ENCODE measurements around the gene FFAR1. TPM values are rescaled to one million over a fixed set of nuclear protein-coding genes. Genes with fewer than 3 reads are reported as not detected.
"Not testable (repeated sequence)": the region's sequence is repeated elsewhere in the genome, so short reads cannot be mapped to it uniquely, and the experiment has no call there.

FFAR1 gene
- total and polyA plus RNA-seq, 2 experiments from 2014 or later: not detected

- TF ChIP-seq, protein P1, sequence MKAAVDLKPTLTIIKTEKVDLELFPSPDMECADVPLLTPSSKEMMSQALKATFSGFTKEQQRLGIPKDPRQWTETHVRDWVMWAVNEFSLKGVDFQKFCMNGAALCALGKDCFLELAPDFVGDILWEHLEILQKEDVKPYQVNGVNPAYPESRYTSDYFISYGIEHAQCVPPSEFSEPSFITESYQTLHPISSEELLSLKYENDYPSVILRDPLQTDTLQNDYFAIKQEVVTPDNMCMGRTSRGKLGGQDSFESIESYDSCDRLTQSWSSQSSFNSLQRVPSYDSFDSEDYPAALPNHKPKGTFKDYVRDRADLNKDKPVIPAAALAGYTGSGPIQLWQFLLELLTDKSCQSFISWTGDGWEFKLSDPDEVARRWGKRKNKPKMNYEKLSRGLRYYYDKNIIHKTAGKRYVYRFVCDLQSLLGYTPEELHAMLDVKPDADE (IDR thresholded peaks at IDR 0.05): no peak
- TF ChIP-seq EZH2phosphoT487 (IDR thresholded peaks at IDR 0.05; ENCODE audit: unreplicated experiment) (no peak), EZH2 (IDR thresholded peaks at IDR 0.05; ENCODE audit: low read depth, unreplicated experiment) (no peak), JUNB (IDR thresholded peaks at IDR 0.05; ENCODE audit: unreplicated experiment) (no peak), ZNF114 (CRISPR knock-in tag; IDR thresholded peaks at IDR 0.05) (no peak)
Measured at GRCh38 chr19:35378356-35378755, 30.7 kb downstream of the FFAR1 start (continued).

DNA sequence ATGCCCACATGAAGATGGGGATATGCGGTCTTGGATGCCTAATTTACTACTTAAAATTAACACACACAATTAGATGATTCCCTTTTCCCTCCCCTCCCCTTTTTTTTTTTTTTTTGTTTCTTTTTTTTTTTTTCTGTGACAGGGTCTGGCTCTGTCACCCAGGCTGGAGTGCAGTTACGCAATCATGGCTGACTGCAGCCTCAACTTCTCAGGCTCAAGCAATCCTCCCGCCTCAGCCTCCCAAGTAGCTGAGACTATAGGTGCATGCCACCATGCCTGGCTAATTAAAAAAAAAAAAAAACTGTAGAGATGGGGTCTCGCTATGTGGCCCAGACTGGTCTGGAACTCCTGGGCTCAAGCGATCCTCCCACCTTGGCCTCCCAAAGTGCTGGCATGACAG is 31.8 kb downstream of the FFAR1 start:
- H3K4me1 ChIP-seq (ENCODE audit: insufficient read depth); H3K27me3 Mint-ChIP-seq (ENCODE audit: insufficient read depth, low read depth, poor library complexity); H3K4me3 Mint-ChIP-seq; H3K27ac Mint-ChIP-seq; H3K27me3 ChIP-seq (ENCODE audit: insufficient read depth); H3K36me3 Mint-ChIP-seq (ENCODE audit: low read depth); H4K20me1 ChIP-seq (replicated peaks; ENCODE audit: insufficient read depth); H3K4me3 ChIP-seq; ATAC-seq; H3K79me2 ChIP-seq (replicated peaks; ENCODE audit: insufficient read depth); H2AFZ ChIP-seq; H3K4me2 ChIP-seq; H3K27ac ChIP-seq (ENCODE audit: low read depth); H3F3A ChIP-seq (replicated peaks; ENCODE audit: low read depth); H3K4me1 Mint-ChIP-seq; DNase-seq (ENCODE audit: low spot score); H3K36me3 ChIP-seq (ENCODE audit: insufficient read depth); H3K9me2 ChIP-seq (ENCODE audit: insufficient read depth): not testable (repeated sequence)
- H3K9me3 Mint-ChIP-seq: peaks cover 45% of the 10 kb centered on the region

DNA sequence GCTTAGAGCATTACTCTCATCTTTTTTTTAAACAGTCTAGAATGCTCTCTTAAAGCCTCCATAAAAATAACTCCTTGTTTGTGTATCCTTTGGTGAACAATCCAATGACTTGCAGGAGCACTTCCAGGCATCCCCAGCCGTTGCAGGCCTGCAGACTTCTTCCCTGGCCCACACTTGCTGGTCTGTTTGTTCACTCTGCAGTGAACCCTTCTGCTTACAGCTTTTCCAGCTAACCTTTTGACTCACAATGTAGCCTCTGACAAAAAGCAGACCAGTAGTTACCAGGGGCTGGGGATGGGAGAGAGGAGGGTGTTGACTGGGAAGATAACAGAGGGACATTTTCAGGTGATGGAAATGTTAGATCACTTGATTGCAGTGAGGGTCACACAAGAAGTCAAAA is 32.3 kb downstream of the FFAR1 start:
- no peak for DNase-seq (ENCODE audit: low spot score)
- Histone ChIP-seq H3K27ac (ENCODE audit: low read depth) (no peak overlapping the region), H3K36me3 (ENCODE audit: insufficient read depth) (no peaks in the 10 kb centered on the region), H3K4me1 (ENCODE audit: insufficient read depth) (peaks cover 6% of the 10 kb centered on the region), H3F3A (replicated peaks; ENCODE audit: low read depth) (no peaks in the 10 kb centered on the region), H2AFZ (no peak overlapping the region), H3K4me2 (no peak overlapping the region), H3K9me2 (ENCODE audit: insufficient read depth) (no peaks in the 10 kb centered on the region; the same call in 1 of the 2 replicates), H3K27me3 (ENCODE audit: insufficient read depth) (no peaks in the 10 kb centered on the region), H4K20me1 (replicated peaks; ENCODE audit: insufficient read depth) (no peaks in the 10 kb centered on the region), H3K79me2 (replicated peaks; ENCODE audit: insufficient read depth) (no peaks in the 10 kb centered on the region), H3K4me3 (no peak overlapping the region)
- ATAC-seq: no peak
- no peak overlapping the region for H3K27ac Mint-ChIP-seq
- H3K4me3 Mint-ChIP-seq: no peak overlapping the region
- H3K9me3 Mint-ChIP-seq: peaks cover 49% of the 10 kb centered on the region
- peaks cover 10% of the 10 kb centered on the region for H3K4me1 Mint-ChIP-seq
- H3K36me3 Mint-ChIP-seq (ENCODE audit: low read depth): peaks cover 6% of the 10 kb centered on the region; the same call in 2 of the 3 replicates
- TF ChIP-seq NANOG (IDR thresholded peaks at IDR 0.05; ENCODE audit: borderline replicate concordance) (no peak), POLR2AphosphoS5 (IDR thresholded peaks at IDR 0.05; ENCODE audit: low read depth) (no peak), ZNF331 (CRISPR knock-in tag; IDR thresholded peaks at IDR 0.05; ENCODE audit: low read depth) (no peak), JUNB (IDR thresholded peaks at IDR 0.05; ENCODE audit: unreplicated experiment) (no peak)
- TF ChIP-seq, protein P2, sequence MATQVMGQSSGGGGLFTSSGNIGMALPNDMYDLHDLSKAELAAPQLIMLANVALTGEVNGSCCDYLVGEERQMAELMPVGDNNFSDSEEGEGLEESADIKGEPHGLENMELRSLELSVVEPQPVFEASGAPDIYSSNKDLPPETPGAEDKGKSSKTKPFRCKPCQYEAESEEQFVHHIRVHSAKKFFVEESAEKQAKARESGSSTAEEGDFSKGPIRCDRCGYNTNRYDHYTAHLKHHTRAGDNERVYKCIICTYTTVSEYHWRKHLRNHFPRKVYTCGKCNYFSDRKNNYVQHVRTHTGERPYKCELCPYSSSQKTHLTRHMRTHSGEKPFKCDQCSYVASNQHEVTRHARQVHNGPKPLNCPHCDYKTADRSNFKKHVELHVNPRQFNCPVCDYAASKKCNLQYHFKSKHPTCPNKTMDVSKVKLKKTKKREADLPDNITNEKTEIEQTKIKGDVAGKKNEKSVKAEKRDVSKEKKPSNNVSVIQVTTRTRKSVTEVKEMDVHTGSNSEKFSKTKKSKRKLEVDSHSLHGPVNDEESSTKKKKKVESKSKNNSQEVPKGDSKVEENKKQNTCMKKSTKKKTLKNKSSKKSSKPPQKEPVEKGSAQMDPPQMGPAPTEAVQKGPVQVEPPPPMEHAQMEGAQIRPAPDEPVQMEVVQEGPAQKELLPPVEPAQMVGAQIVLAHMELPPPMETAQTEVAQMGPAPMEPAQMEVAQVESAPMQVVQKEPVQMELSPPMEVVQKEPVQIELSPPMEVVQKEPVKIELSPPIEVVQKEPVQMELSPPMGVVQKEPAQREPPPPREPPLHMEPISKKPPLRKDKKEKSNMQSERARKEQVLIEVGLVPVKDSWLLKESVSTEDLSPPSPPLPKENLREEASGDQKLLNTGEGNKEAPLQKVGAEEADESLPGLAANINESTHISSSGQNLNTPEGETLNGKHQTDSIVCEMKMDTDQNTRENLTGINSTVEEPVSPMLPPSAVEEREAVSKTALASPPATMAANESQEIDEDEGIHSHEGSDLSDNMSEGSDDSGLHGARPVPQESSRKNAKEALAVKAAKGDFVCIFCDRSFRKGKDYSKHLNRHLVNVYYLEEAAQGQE (IDR thresholded peaks at IDR 0.05; ENCODE audit: unreplicated experiment): no peak
- H3K27me3 Mint-ChIP-seq (ENCODE audit: insufficient read depth, low read depth, poor library complexity): peaks cover 10% of the 10 kb centered on the region
